AG09309 (cell line): ENCODE results near the gene TFR2.

Experiments used
- DNase-seq: peaks from one replicate; pipeline ENCODE4 v3.0.0-alpha.2; 2010; ENCODE audit warnings: low read depth
- H3K4me3 ChIP-seq: 2 replicates; pipeline ENCODE4 v1.5.1; 2011; ENCODE audit warnings: mild to moderate bottlenecking, low read depth, low read length, moderate library complexity; ENCODE audit not compliant: control insufficient read depth
- CTCF ChIP-seq: IDR thresholded peaks from 2 replicates; pipeline ENCODE4 v1.5.1; 2011; ENCODE audit warnings: mild to moderate bottlenecking, low read depth, low read length, inconsistent platforms; ENCODE audit not compliant: insufficient read depth, control insufficient read depth; ENCODE audit errors: missing control alignments

The TFR2 gene

GRCh38 chr7:100641463-100641859 lies at the start of gene TFR2:
Gene TFR2, minus strand, starts transcription at chr7:100641552. Its CDS starts 43 bp downstream, at chr7:100641509.
- DNase-seq, result no peak
- no peak within 1 kb of the TSS for H3K4me3 ChIP-seq
- TF ChIP-seq CTCF, result no peak

GRCh38 chr7:100689230-100690135 lies 48.1 kb upstream of the TFR2 start:
- no peak overlapping the region for H3K4me3 ChIP-seq
- no peak for DNase-seq

DNA sequence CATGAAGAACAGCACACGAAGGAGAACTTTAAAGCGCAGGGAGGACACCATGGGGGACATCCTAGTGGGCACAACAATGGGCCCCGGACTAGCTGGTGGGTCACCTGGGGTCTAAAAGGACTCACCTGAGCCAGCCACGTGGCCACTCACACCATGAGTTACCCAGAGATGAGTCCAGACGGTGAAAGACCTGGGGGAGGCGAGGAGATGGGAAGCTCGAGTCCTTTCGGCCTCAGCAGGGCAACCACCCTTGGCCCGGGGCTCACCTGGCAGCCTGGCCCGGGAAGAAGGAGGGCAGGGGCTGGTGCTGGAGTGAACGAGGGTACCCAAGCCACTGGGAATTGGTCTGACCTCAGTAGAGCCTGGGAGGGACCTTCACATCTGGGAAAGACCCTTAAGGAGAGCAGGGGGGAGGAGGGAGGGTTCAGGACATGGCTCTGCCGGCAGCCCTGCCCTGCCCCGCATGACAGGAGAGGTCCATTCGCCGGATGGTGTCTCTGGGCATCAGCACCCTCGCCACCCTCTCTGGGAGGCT lies 47.0 kb upstream of the TFR2 start:
- no peak for TF ChIP-seq CTCF
- no peak overlapping the region for H3K4me3 ChIP-seq
- DNase-seq, result no peak

More at GRCh38 chr7:100689230-100690135, 48.1 kb upstream of the TFR2 start:
- no peak for TF ChIP-seq CTCF

GRCh38 chr7:100687751-100688300 lies 46.5 kb upstream of the TFR2 start:
- no peak overlapping the region for H3K4me3 ChIP-seq
- no peak for DNase-seq
- no peak for TF ChIP-seq CTCF

- no peak overlapping the region for H3K4me3 ChIP-seq
- TF ChIP-seq CTCF, result no peak
- DNase-seq, result no peak
Observed at GRCh38 chr7:100687261-100687660, 45.9 kb upstream of the TFR2 start.

DNA sequence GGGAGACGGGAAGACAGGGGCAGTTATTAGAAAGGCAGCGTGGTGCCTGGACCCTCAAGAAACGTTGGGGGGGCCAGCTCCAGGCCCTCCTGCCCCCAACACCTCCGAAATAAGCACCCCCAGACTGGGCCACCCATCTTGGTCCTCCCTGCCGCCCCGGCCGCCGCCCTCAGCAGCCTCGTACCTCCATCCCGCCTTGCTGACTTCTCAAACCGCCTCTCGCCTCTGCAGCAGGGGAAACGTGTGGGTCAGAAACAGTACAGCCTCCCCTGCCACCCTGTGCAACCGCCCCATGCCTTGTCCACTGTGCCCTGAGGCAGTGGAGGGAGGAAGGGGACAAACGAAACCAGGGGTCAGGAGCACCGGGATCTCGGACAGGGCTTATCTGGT lies 45.5 kb upstream of the TFR2 start:
- no peak for TF ChIP-seq CTCF
- no peak overlapping the region for H3K4me3 ChIP-seq
- DNase-seq, result no peak
